DOHH2 (cell line): Measurements from ENCODE around the gene CAB39.

Experiments used
- H3F3A ChIP-seq: fragments of 200-600 bp; sonication (generic), shearing (Covaris generic); 2 replicates; pipeline ENCODE4 v1.6.0; 2016; ENCODE audit warnings: antibody characterized with exemption, mild to moderate bottlenecking; ENCODE audit not compliant: control insufficient read depth, insufficient read depth
- H3K27ac ChIP-seq: fragments of 200-600 bp; sonication (generic); 2 replicates; pipeline ENCODE4 v1.5.1; 2014; ENCODE audit warnings: low read depth, mild to moderate bottlenecking, low read length, moderate library complexity
- H3K27me3 ChIP-seq: fragments of 200-600 bp; sonication (generic); 2 replicates; pipeline ENCODE4 v1.6.1; 2014; ENCODE audit warnings: mild to moderate bottlenecking, low read length, mixed read lengths; ENCODE audit not compliant: control insufficient read depth
- H3K36me3 ChIP-seq: fragments of 200-600 bp; sonication (generic); 2 replicates; pipeline ENCODE4 v1.6.1; 2014; ENCODE audit warnings: mild to moderate bottlenecking, low read length, moderate library complexity, mixed read lengths; ENCODE audit not compliant: control insufficient read depth
- H3K4me1 ChIP-seq: fragments of 200-600 bp; sonication (generic); 2 replicates; pipeline ENCODE4 v1.6.1; 2014; ENCODE audit warnings: mild to moderate bottlenecking, low read length, mixed read lengths; ENCODE audit not compliant: control insufficient read depth
- H3K4me2 ChIP-seq: fragments of 200-600 bp; sonication (generic); 2 replicates; pipeline ENCODE4 v1.6.0; 2014; ENCODE audit warnings: mild to moderate bottlenecking, low read length, moderate library complexity
- H3K4me3 ChIP-seq: fragments of 200-600 bp; sonication (generic); 2 replicates; pipeline ENCODE4 v1.5.1; 2014; ENCODE audit warnings: mild to moderate bottlenecking, low read length, mixed read lengths
- H3K79me2 ChIP-seq: fragments of 200-600 bp; sonication (generic); 2 replicates; pipeline ENCODE4 v1.6.1; 2014; ENCODE audit warnings: mild to moderate bottlenecking, low read length, mixed read lengths; ENCODE audit not compliant: control insufficient read depth
- H3K9me2 ChIP-seq: fragments of 200-600 bp; sonication (generic); replicated peaks from 2 replicates; pipeline ENCODE4 v1.6.1; 2014; ENCODE audit warnings: mild to moderate bottlenecking, low read length, mixed read lengths; ENCODE audit not compliant: control insufficient read depth
- H3K9me3 ChIP-seq: fragments of 200-600 bp; sonication (generic); 2 replicates; pipeline ENCODE4 v1.6.1; 2014; ENCODE audit warnings: antibody characterized with exemption, low read length, mixed read lengths; ENCODE audit not compliant: control insufficient read depth, insufficient read depth
- H4K20me1 ChIP-seq: fragments of 200-600 bp; sonication (generic); 2 replicates; pipeline ENCODE4 v1.6.0; 2014; ENCODE audit warnings: low read depth, mild to moderate bottlenecking, antibody characterized with exemption, low read length, moderate library complexity; ENCODE audit not compliant: control insufficient read depth, insufficient read depth
- CTCF ChIP-seq: fragments of 200-600 bp; sonication (generic); IDR thresholded peaks from one replicate; pipeline ENCODE4 v1.5.1; 2014; ENCODE audit warnings: antibody characterized with exemption, mild to moderate bottlenecking, low read depth, low read length; ENCODE audit not compliant: poor library complexity, severe bottlenecking
- EZH2phosphoT487 ChIP-seq: fragments of 200-600 bp; sonication (generic); IDR thresholded peaks from 2 replicates; pipeline ENCODE4 v1.6.1; 2017; ENCODE audit warnings: borderline replicate concordance, mild to moderate bottlenecking, antibody characterized with exemption, low read length, moderate library complexity, mixed read lengths

Gene CAB39

GRCh38 chr2:230829959-230830358 is 117.3 kb downstream of the CAB39 start:
- Histone ChIP-seq H3K9me3 (no peaks in the 10 kb centered on the region), H3K79me2 (no peaks in the 10 kb centered on the region), H4K20me1 (no peaks in the 10 kb centered on the region), H3F3A (no peaks in the 10 kb centered on the region), H3K9me2 (no peaks in the 10 kb centered on the region), H3K36me3 (no peaks in the 10 kb centered on the region), H3K4me1 (no peaks in the 10 kb centered on the region), H3K27me3 (peaks cover 23% of the 10 kb centered on the region), H3K4me3 (no peak overlapping the region), H3K4me2 (no peak overlapping the region), H3K27ac (no peak overlapping the region)
- TF ChIP-seq EZH2phosphoT487, result no peak
- no peak for TF ChIP-seq CTCF

GRCh38 chr2:230830428-230830827 is 117.8 kb downstream of the CAB39 start:
- H3K4me3 ChIP-seq, result no peak overlapping the region
- no peaks in the 10 kb centered on the region for H3K9me3 ChIP-seq
- TF ChIP-seq EZH2phosphoT487 (no peak), CTCF (no peak)
- H3K27me3 ChIP-seq, result peaks cover 23% of the 10 kb centered on the region
- no peaks in the 10 kb centered on the region for H3K36me3 ChIP-seq
- no peak overlapping the region for H3K27ac ChIP-seq
- no peaks in the 10 kb centered on the region for H3K4me1 ChIP-seq
- H4K20me1 ChIP-seq, result no peaks in the 10 kb centered on the region
- no peak overlapping the region for H3K4me2 ChIP-seq
- no peaks in the 10 kb centered on the region for H3K9me2 ChIP-seq
- no peaks in the 10 kb centered on the region for H3F3A ChIP-seq
- no peaks in the 10 kb centered on the region for H3K79me2 ChIP-seq

- H3K4me2 ChIP-seq, result no peak overlapping the region
These were observed 127.7 kb downstream of the CAB39 start for GRCh38 chr2:230840301-230840700.

More at GRCh38 chr2:230840301-230840700, 127.7 kb downstream of the CAB39 start:
- H3K79me2 ChIP-seq, result no peaks in the 10 kb centered on the region
- no peak overlapping the region for H3K4me3 ChIP-seq
- no peaks in the 10 kb centered on the region for H3K9me3 ChIP-seq
- no peaks in the 10 kb centered on the region for H3K4me1 ChIP-seq
- H3K36me3 ChIP-seq, result no peaks in the 10 kb centered on the region
- H4K20me1 ChIP-seq, result no peaks in the 10 kb centered on the region
- H3K27ac ChIP-seq, result no peak overlapping the region
- H3K9me2 ChIP-seq, result no peaks in the 10 kb centered on the region
- no peaks in the 10 kb centered on the region for H3F3A ChIP-seq
- TF ChIP-seq CTCF (no peak), EZH2phosphoT487 (no peak)
- H3K27me3 ChIP-seq, result peaks cover 7% of the 10 kb centered on the region
